GM15510 (cell line): ENCODE results near the gene CNNM1.
A peak's percentile ranks its signal among the peaks of the same experiment; 100 is the strongest.

Experiments
- POLR2A ChIP-seq: IDR thresholded peaks from 3 replicates; pipeline ENCODE4 v1.6.1; 2011; ENCODE audit warnings: borderline replicate concordance; ENCODE audit not compliant: insufficient read length; ENCODE audit errors: extremely low read depth

CNNM1 gene

DNA sequence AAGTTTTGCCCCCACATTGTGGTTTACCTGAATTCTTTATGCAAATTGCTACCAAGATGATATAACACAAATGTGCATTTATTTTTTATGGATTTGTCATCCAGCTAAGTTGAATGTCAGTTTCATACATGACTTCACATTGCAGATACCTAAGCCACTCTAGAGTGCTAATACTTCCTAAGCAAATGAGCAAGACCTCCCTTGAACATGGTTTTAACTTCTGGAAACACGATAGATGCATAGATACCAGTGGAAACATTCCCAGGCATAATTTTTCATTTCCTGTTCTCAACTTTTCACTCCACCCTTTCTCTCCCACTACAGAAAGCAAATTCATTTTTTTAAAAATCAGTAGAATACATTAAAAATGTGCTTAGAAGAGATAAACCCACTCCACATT, 81.0 kb downstream of the CNNM1 start:
- no peak for TF ChIP-seq POLR2A

- no peak for TF ChIP-seq POLR2A
Measured at GRCh38 chr10:99410876-99411275, 81.7 kb downstream of the CNNM1 start.

DNA sequence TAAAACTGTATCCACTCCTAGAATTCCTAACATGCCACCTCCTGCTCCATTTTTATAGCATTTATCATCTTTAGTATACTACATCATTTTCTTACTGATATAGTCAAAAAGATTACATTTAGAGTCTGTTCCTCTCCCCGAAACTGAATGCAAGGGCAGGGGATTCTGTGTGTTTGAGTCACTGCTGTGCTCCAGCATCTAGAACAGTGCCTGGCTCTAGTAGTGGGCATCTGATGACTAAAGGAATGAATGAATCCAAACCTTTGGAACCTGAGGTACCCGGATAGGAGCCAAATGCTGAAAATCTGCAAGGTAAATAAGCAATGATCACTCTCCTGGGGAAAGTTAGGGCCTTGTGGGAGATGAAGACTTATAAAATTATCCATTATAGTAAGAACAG, 82.4 kb downstream of the CNNM1 start:
- TF ChIP-seq POLR2A, result no peak

DNA sequence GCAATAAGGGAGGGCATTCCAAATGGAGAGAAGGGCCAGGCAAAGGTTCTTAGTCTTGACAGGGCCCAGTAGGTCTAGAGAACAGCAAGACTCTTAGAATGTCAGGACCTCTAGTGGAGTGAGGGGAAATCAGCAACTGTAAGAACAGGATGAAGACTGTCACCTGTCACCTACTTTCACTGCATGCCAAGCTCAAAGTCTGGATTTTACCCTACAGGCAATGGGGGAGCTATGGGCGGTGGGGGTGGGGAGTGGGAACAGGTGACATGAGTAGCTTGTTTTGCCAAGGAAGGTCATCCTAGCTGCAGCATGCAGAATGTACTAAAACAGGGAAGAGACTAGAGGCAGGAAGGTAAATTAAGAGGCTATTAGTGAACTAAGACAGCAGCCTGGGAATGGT, 82.9 kb downstream of the CNNM1 start:
- TF ChIP-seq POLR2A, result no peak

GRCh38 chr10:99418910-99419624, 89.9 kb downstream of the CNNM1 start:
- no peak for TF ChIP-seq POLR2A

GRCh38 chr10:99419688-99420087, 90.5 kb downstream of the CNNM1 start:
- TF ChIP-seq POLR2A, result no peak

- TF ChIP-seq POLR2A, result no peak
Measured at GRCh38 chr10:99421233-99421739, 92.1 kb downstream of the CNNM1 start.

- no peak for TF ChIP-seq POLR2A
Measured at GRCh38 chr10:99422529-99423096, 93.5 kb downstream of the CNNM1 start.

- no peak for TF ChIP-seq POLR2A
Measured at GRCh38 chr10:99424656-99425055, 95.5 kb downstream of the CNNM1 start.

- TF ChIP-seq POLR2A, result no peak
Measured at GRCh38 chr10:99425204-99425603, 96.0 kb downstream of the CNNM1 start.

DNA sequence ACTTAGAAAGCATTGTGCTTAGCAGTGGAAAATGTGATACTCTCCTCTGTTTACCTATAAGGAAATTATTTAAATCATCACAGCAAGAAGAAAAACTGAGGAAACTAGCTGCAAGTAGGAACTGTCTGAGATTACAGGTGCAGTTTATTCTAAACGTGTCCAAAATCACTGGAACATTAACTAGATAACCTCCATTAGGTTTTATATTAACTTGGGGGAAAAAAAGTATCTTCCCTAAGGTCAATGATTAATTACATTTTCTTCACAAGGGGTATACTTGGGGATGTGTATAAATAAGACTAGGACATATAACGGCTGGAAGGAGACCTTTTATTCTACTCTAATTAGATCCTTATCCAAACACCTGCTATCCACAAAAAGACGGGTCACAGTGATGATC, 97.5 kb downstream of the CNNM1 start:
- no peak for TF ChIP-seq POLR2A

DNA sequence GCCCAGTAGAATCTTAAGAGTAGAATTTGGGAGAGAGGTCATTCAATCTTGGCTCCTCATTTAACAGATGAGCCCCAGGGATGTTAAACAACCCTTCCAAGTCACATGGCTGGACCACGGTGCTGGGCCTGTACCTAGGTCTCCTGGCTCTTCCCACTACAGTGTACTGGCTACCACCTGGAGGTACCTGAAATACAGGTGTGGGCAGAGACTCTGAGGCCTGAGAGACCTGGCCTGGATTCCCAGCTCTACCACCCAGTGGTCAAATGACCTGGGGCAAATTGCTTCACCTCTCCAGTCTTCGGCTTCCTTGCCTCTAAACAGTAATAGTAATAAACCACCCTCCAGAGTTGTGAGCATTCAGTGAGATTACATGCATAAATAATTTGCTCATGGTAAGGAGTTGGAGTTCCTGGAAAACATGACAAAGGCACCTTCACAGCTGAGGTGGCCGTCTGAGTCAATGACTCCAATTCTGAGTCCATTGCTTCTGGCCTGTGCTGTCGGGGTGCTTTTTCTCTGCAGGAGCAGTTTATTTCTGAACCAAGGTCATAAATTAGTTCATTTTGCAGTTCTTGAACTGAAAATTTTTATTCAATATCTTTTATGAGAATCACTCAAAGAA, 98.5 kb downstream of the CNNM1 start:
- no peak for TF ChIP-seq POLR2A

GRCh38 chr10:99429517-99430095, 100.5 kb downstream of the CNNM1 start:
- no peak for TF ChIP-seq POLR2A

- TF ChIP-seq POLR2A, result no peak
Measured at GRCh38 chr10:99430116-99430450, 100.9 kb downstream of the CNNM1 start.

DNA sequence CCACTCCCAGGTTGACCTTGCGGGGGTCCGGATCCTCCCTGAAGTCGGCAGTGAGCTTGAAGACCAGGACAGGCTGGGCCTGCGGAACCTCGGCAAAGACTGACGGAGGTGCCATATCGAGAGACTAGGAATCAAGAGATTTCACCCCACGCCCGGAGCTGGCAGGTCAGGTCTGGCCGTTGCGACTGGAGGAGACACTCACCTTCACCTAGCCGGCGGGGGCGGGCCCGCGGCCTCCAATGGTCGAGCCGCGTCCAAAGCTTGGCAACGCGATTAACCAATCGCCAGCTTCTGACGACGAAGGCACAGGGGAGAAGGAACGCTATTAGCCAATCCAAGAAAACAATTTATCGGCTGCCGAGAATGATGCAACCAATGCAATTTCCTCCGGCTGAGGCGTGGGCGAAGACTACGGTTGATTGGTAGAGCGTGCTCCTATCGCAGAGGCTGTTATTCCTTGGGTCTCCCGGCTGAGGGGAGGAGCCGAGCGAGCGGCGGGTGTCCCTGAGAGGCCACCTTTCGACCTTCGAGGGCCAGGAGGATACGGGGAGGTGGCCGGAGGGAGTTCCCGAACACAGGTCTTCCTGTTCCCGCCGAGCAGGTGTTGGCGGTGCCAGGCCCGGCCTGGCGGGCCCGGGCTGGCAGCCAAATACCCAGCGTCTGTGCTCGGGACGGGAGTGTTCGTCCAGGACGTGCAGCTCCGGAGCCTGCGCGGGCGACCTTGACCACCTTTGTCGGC, 101.5 kb downstream of the CNNM1 start, which contains the start of gene GOT1:
Gene GOT1 (minus strand): TSS at position 174 of the 739 bp plus-strand sequence. CDS start 59 bp downstream, at position 115.
- TF ChIP-seq POLR2A, result peak; percentile 82

DNA sequence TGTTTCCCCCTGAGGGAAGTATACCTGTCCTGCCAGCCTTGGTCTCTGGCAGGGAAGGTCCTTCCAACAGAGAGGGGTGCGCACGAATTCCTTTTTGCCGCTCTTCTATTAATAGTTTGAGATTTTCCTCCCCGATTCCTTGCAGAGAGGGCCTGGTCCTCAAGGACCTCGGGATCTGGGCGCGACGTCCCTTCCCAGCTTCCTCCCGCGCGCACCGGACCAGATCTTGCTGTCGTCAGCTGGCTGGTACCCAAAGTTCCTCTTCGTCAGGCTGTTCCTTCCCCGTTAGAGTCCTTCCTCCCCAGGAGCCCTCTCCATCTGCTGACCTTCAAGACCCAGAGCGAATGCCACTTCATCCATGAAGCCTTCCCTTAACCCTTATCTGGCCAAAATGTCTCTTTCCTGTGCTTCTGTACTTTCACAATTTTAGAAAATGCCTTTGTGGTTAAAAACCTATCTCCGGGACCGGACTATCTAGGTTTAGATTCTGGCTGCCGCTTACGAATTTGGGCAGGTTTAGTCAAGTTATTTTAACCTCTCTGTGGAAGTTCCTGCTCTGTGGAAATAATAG, 102.1 kb downstream of the CNNM1 start:
- no peak for TF ChIP-seq POLR2A

- no peak for TF ChIP-seq POLR2A
Measured at GRCh38 chr10:99432047-99432446, 102.9 kb downstream of the CNNM1 start.
